ENCODE results near the gene SPIRE1. TPM values are rescaled to one million over a fixed set of nuclear protein-coding genes. Genes with fewer than 3 reads are reported as not detected.

The SPIRE1 gene
- total and polyA plus RNA-seq, 2 experiments from 2014 or later, result 10.7 to 28.6 TPM

- Histone ChIP-seq H4K20me1 (ENCODE audit: insufficient read depth) (no peaks in the 10 kb centered on the region; the same call in 1 of the 2 replicates), H3K79me2 (ENCODE audit: insufficient read depth) (peaks cover 98% of the 10 kb centered on the region), H3K4me3 (no peak overlapping the region), H3K4me2 (ENCODE audit: unreplicated experiment) (no peak overlapping the region), H3K27ac (no peak overlapping the region), H3K27me3 (replicated peaks; ENCODE audit: insufficient read depth) (no peaks in the 10 kb centered on the region), H3K36me3 (ENCODE audit: low read depth) (no peaks in the 10 kb centered on the region), H3K9me2 (ENCODE audit: insufficient read depth) (no peaks in the 10 kb centered on the region), H3K4me1 (ENCODE audit: insufficient read depth) (no peaks in the 10 kb centered on the region), H3K9ac (no peak overlapping the region), H3K9me3 (ENCODE audit: low read depth) (no peaks in the 10 kb centered on the region), H2AFZ (no peak overlapping the region), H3F3A (ENCODE audit: insufficient read depth) (no peaks in the 10 kb centered on the region)
- TF ChIP-seq EZH2phosphoT487 (IDR thresholded peaks at IDR 0.05; ENCODE audit: insufficient read depth, low read depth), result no peak
- TF ChIP-seq EZH2 (IDR thresholded peaks at IDR 0.05; ENCODE audit: insufficient read depth, poor library complexity, severe bottlenecking), result no peak
- DNase-seq, result no peak
- in situ Hi-C loops (cut with MboI), result no loop called here
- 98% methylated on average over 9 of the region's 9 CpGs for WGBS, 2 experiments (ENCODE audit: low coverage in 1 of 2, low lambda C conversion rate in 2 of 2, missing lambda C conversion rate in 2 of 2)
Observed at GRCh38 chr18:12580630-12581342, 77.1 kb downstream of the SPIRE1 start.

- DNase-seq, result no peak
- Histone ChIP-seq H3K4me1 (ENCODE audit: insufficient read depth) (no peaks in the 10 kb centered on the region), H3K36me3 (ENCODE audit: low read depth) (no peaks in the 10 kb centered on the region), H3K9me3 (ENCODE audit: low read depth) (no peaks in the 10 kb centered on the region), H3K4me2 (ENCODE audit: unreplicated experiment) (no peak overlapping the region), H3K9me2 (ENCODE audit: insufficient read depth) (no peaks in the 10 kb centered on the region), H3F3A (ENCODE audit: insufficient read depth) (no peaks in the 10 kb centered on the region), H3K27ac (no peak overlapping the region), H3K79me2 (ENCODE audit: insufficient read depth) (peaks cover 98% of the 10 kb centered on the region), H3K27me3 (replicated peaks; ENCODE audit: insufficient read depth) (no peaks in the 10 kb centered on the region), H3K9ac (no peak overlapping the region), H2AFZ (no peak overlapping the region), H4K20me1 (ENCODE audit: insufficient read depth) (no peaks in the 10 kb centered on the region; the same call in 1 of the 2 replicates), H3K4me3 (no peak overlapping the region)
- WGBS, 2 experiments (ENCODE audit: low coverage in 1 of 2, low lambda C conversion rate in 2 of 2, missing lambda C conversion rate in 2 of 2), result 71 to 73% methylated on average over 2 of the region's 2 CpGs
- in situ Hi-C loops (cut with MboI), result no loop called here
- TF ChIP-seq EZH2phosphoT487 (IDR thresholded peaks at IDR 0.05; ENCODE audit: insufficient read depth, low read depth) (no peak), EZH2 (IDR thresholded peaks at IDR 0.05; ENCODE audit: insufficient read depth, poor library complexity, severe bottlenecking) (no peak)
Observed at GRCh38 chr18:12579775-12580174, 78.1 kb downstream of the SPIRE1 start.

- no peaks in the 10 kb centered on the region for H3K9me3 ChIP-seq (ENCODE audit: low read depth)
- no peak overlapping the region for H3K4me3 ChIP-seq
- no peak for DNase-seq
- no peaks in the 10 kb centered on the region for H3K36me3 ChIP-seq (ENCODE audit: low read depth)
- 0 out of 2 replicates have a peak, but pooled peaks cover 3% of the 10 kb centered on the region for H3K4me1 ChIP-seq (ENCODE audit: insufficient read depth)
- H3F3A ChIP-seq (ENCODE audit: insufficient read depth), result no peaks in the 10 kb centered on the region
- no peak overlapping the region for H3K4me2 ChIP-seq (ENCODE audit: unreplicated experiment)
- H4K20me1 ChIP-seq (ENCODE audit: insufficient read depth), result no peaks in the 10 kb centered on the region; the same call in 1 of the 2 replicates
- WGBS, 2 experiments (ENCODE audit: low coverage in 1 of 2, low lambda C conversion rate in 2 of 2, missing lambda C conversion rate in 2 of 2), result 98 to 100% methylated on average over 1 of the region's 1 CpG
- in situ Hi-C loops (cut with MboI), result no loop called here
- no peak for TF ChIP-seq EZH2 (IDR thresholded peaks at IDR 0.05; ENCODE audit: insufficient read depth, poor library complexity, severe bottlenecking)
- no peak for TF ChIP-seq EZH2phosphoT487 (IDR thresholded peaks at IDR 0.05; ENCODE audit: insufficient read depth, low read depth)
- no peaks in the 10 kb centered on the region for H3K9me2 ChIP-seq (ENCODE audit: insufficient read depth)
- no peak overlapping the region for H3K27ac ChIP-seq
- H2AFZ ChIP-seq, result no peak overlapping the region
- no peak overlapping the region for H3K9ac ChIP-seq
- no peaks in the 10 kb centered on the region for H3K27me3 ChIP-seq (replicated peaks; ENCODE audit: insufficient read depth)
- peaks cover 98% of the 10 kb centered on the region for H3K79me2 ChIP-seq (ENCODE audit: insufficient read depth)
Observed at GRCh38 chr18:12577848-12578247, 80.1 kb downstream of the SPIRE1 start.

GRCh38 chr18:12574494-12575185 is 83.3 kb downstream of the SPIRE1 start:
- H3K4me2 ChIP-seq (ENCODE audit: unreplicated experiment), result no peak overlapping the region

More at GRCh38 chr18:12574494-12575185, 83.3 kb downstream of the SPIRE1 start:
- H3K79me2 ChIP-seq (ENCODE audit: insufficient read depth), result peaks cover 98% of the 10 kb centered on the region
- no peak overlapping the region for H3K4me3 ChIP-seq
- H3K9ac ChIP-seq, result no peak overlapping the region
- H4K20me1 ChIP-seq (ENCODE audit: insufficient read depth), result peaks cover 8% of the 10 kb centered on the region; the same call in 1 of the 2 replicates
- DNase-seq, result no peak
- H3K36me3 ChIP-seq (ENCODE audit: low read depth), result no peaks in the 10 kb centered on the region
- H3K9me3 ChIP-seq (ENCODE audit: low read depth), result no peaks in the 10 kb centered on the region
- in situ Hi-C loops (cut with MboI), result no loop called here
- H3K27ac ChIP-seq, result no peak overlapping the region
- no peak overlapping the region for H2AFZ ChIP-seq
- no peaks in the 10 kb centered on the region for H3F3A ChIP-seq (ENCODE audit: insufficient read depth)
- no peaks in the 10 kb centered on the region for H3K27me3 ChIP-seq (replicated peaks; ENCODE audit: insufficient read depth)
- 95 to 96% methylated on average over 2 of the region's 2 CpGs for WGBS, 2 experiments (ENCODE audit: low coverage in 1 of 2, low lambda C conversion rate in 2 of 2, missing lambda C conversion rate in 2 of 2)
- TF ChIP-seq EZH2 (IDR thresholded peaks at IDR 0.05; ENCODE audit: insufficient read depth, poor library complexity, severe bottlenecking) (no peak), EZH2phosphoT487 (IDR thresholded peaks at IDR 0.05; ENCODE audit: insufficient read depth, low read depth) (no peak)
- H3K4me1 ChIP-seq (ENCODE audit: insufficient read depth), result 0 out of 2 replicates have a peak, but pooled peaks cover 3% of the 10 kb centered on the region
- no peaks in the 10 kb centered on the region for H3K9me2 ChIP-seq (ENCODE audit: insufficient read depth)

All from GM23248 (cell line).